H1 (cell line): ENCODE results near the gene FGF11. TPM values are rescaled to one million over a fixed set of nuclear protein-coding genes. Genes with fewer than 3 reads are reported as not detected.

Experiments
- CTCF ChIA-PET: fragments of 300-600 bp; sonication (Branson Sonifier 250); formaldehyde crosslinking; loops from one replicate; lab custom pipeline; 2021; ENCODE audit not compliant: partially characterized antibody; lab: Charles Lee
- POLR2A ChIA-PET: fragments of 300-600 bp; sonication (Branson Sonifier 250); formaldehyde crosslinking; loops from one replicate; lab custom pipeline; 2021; ENCODE audit warnings: inconsistent platforms; ENCODE audit not compliant: partially characterized antibody; lab: Charles Lee
- DNase-seq, 2 experiments: peaks; one replicate each; pipeline versions ENCODE4 v3.0.0 to v3.0.0-alpha.2; 2010 to 2022; ENCODE audit warnings: low spot score in 2 of 2, low read depth in 1 of 2, mixed read lengths in 1 of 2
- FAIRE-seq: peaks from 2 replicates; lab custom pipeline; 2011; peaks lifted over from hg19 to GRCh38; lab: Jason Lieb, UNC
- H2AFZ ChIP-seq: 2 replicates; pipeline ENCODE4 v1.8.1; 2012; ENCODE audit warnings: low read length, inconsistent platforms
- H2AK5ac ChIP-seq: 2 replicates; pipeline ENCODE4 v1.6.1; 2013; ENCODE audit warnings: low read depth, low read length
- H2BK120ac ChIP-seq: replicated peaks from 2 replicates; pipeline ENCODE3; 2013; ENCODE audit warnings: low read depth, low read length, inconsistent platforms
- H2BK12ac ChIP-seq: 2 replicates; pipeline ENCODE4 v1.6.1; 2013; ENCODE audit warnings: low read depth, low read length
- H2BK15ac ChIP-seq: 2 replicates; pipeline ENCODE4 v1.6.1; 2013; ENCODE audit warnings: low read length
- H2BK20ac ChIP-seq: 2 replicates; pipeline ENCODE4 v1.6.1; 2013; ENCODE audit warnings: low read length
- H2BK5ac ChIP-seq: 2 replicates; pipeline ENCODE4 v1.6.1; 2013; ENCODE audit warnings: low read depth, low read length
- H3K14ac ChIP-seq: 2 replicates; pipeline ENCODE4 v1.6.1; 2013; ENCODE audit warnings: inconsistent platforms; ENCODE audit not compliant: insufficient read length
- H3K18ac ChIP-seq: 2 replicates; pipeline ENCODE4 v1.6.1; 2013; ENCODE audit warnings: low read length; ENCODE audit errors: extremely low read depth
- H3K23ac ChIP-seq: 2 replicates; pipeline ENCODE4 v1.6.1; 2013; ENCODE audit warnings: inconsistent platforms; ENCODE audit not compliant: insufficient read length
- H3K23me2 ChIP-seq: 2 replicates; pipeline ENCODE4 v1.6.1; 2013; ENCODE audit warnings: low read depth, low read length
- H3K27ac ChIP-seq: 2 replicates; pipeline ENCODE4 v1.6.1; 2011; ENCODE audit warnings: low read depth, low read length, inconsistent platforms
- H3K27me3 ChIP-seq, 4 experiments: replicated peaks in 1 of 4; 1 replicate in 1 of 4; 2 replicates in 3 of 4; pipeline versions ENCODE4 v1.6.1 to v1.8.1; 2011 to 2013; ENCODE audit warnings: low read length in 3 of 4, mild to moderate bottlenecking in 3 of 4, inconsistent platforms in 2 of 4, mixed read lengths in 2 of 4, moderate library complexity in 1 of 4; ENCODE audit not compliant: control insufficient read depth in 3 of 4, insufficient read depth in 3 of 4; ENCODE audit errors: extremely low read depth in 1 of 4
- H3K36me3 ChIP-seq, 4 experiments: 2 replicates each; pipeline versions ENCODE4 v1.6.1 to v1.8.1; 2011 to 2013; ENCODE audit warnings: mild to moderate bottlenecking in 4 of 4, low read length in 3 of 4, moderate library complexity in 2 of 4, control low read depth in 1 of 4, inconsistent platforms in 1 of 4; ENCODE audit not compliant: insufficient read depth in 4 of 4, control insufficient read depth in 2 of 4
- H3K4ac ChIP-seq: replicated peaks from 2 replicates; pipeline ENCODE3; 2013; ENCODE audit warnings: low read length, low read depth, mixed read lengths, inconsistent platforms; ENCODE audit not compliant: insufficient read length
- H3K4me1 ChIP-seq, 4 experiments: replicated peaks in 1 of 4; 1 replicate in 1 of 4; 2 replicates in 3 of 4; pipeline versions ENCODE4 v1.6.1 to v1.8.1; 2011 to 2013; ENCODE audit warnings: low read length in 3 of 4, inconsistent platforms in 2 of 4, mixed read lengths in 1 of 4; ENCODE audit not compliant: insufficient read depth in 4 of 4, control insufficient read depth in 3 of 4
- H3K4me2 ChIP-seq, 2 experiments: 2 replicates each; pipeline versions ENCODE4 v1.6.1 to v1.8.1; 2011 to 2013; ENCODE audit warnings: low read depth in 2 of 2, low read length in 2 of 2, control low read depth in 1 of 2, inconsistent platforms in 1 of 2, mild to moderate bottlenecking in 1 of 2; ENCODE audit not compliant: insufficient read depth in 1 of 2
- H3K4me3 ChIP-seq, 4 experiments: fragments of 200-600, 300-600 bp in 1 of 4; sonication (generic), shearing (Covaris generic), sonication (Bioruptor Twin) in 1 of 4; 2 replicates each; pipeline versions ENCODE4 v1.5.1 to v1.8.1; 2011 to 2016; ENCODE audit warnings: low read length in 4 of 4, low read depth in 3 of 4, control low read depth in 2 of 4, inconsistent platforms in 2 of 4, mild to moderate bottlenecking in 2 of 4, mixed read lengths in 1 of 4, moderate library complexity in 1 of 4; ENCODE audit not compliant: insufficient read depth in 2 of 4; ENCODE audit errors: extremely low read depth in 1 of 4
- H3K56ac ChIP-seq: replicated peaks from 2 replicates; pipeline ENCODE3; 2013; ENCODE audit warnings: low read depth, mild to moderate bottlenecking, mixed read lengths, low read length, inconsistent platforms; ENCODE audit not compliant: insufficient read length
- H3K79me1 ChIP-seq: 2 replicates; pipeline ENCODE4 v1.6.1; 2013; ENCODE audit warnings: low read depth, low read length, control low read depth
- H3K79me2 ChIP-seq, 2 experiments: 2 replicates each; pipeline versions ENCODE4 v1.6.1 to v1.8.1; 2012 to 2013; ENCODE audit warnings: low read length in 2 of 2, mild to moderate bottlenecking in 2 of 2, inconsistent platforms in 1 of 2; ENCODE audit not compliant: insufficient read depth in 2 of 2, control insufficient read depth in 1 of 2
- H3K9ac ChIP-seq, 4 experiments: replicated peaks in 1 of 4; 1 replicate in 1 of 4; 2 replicates in 3 of 4; pipeline versions ENCODE4 v1.6.1 to v1.8.1; 2011 to 2013; ENCODE audit warnings: low read depth in 3 of 4, low read length in 3 of 4, control low read depth in 2 of 4, mild to moderate bottlenecking in 2 of 4, moderate library complexity in 2 of 4, inconsistent platforms in 1 of 4; ENCODE audit errors: extremely low read depth in 1 of 4
- H3K9me3 ChIP-seq, 2 experiments: 2 replicates each; pipeline versions ENCODE4 v1.6.1 to v1.8.1; 2012 to 2013; ENCODE audit warnings: mild to moderate bottlenecking in 2 of 2, moderate library complexity in 2 of 2, control low read depth in 1 of 2, inconsistent platforms in 1 of 2, low read depth in 1 of 2, low read length in 1 of 2, mixed read lengths in 1 of 2; ENCODE audit not compliant: insufficient read depth in 2 of 2
- H4K20me1 ChIP-seq, 2 experiments: replicated peaks in 1 of 2; 2 replicates each; pipeline versions ENCODE3 to v1.8.1; 2011 to 2013; ENCODE audit warnings: inconsistent platforms in 2 of 2, low read length in 2 of 2, mild to moderate bottlenecking in 1 of 2; ENCODE audit not compliant: insufficient read depth in 2 of 2, control insufficient read depth in 1 of 2
- H4K5ac ChIP-seq: 2 replicates; pipeline ENCODE4 v1.6.1; 2013; ENCODE audit warnings: low read length, low read depth, mixed read lengths, inconsistent platforms; ENCODE audit not compliant: insufficient read length
- H4K8ac ChIP-seq: 2 replicates; pipeline ENCODE4 v1.8.0; 2013; ENCODE audit warnings: mild to moderate bottlenecking, moderate library complexity, low read length, inconsistent platforms; ENCODE audit not compliant: insufficient read depth; ENCODE audit errors: extremely low read depth
- H4K91ac ChIP-seq: replicated peaks from 2 replicates; pipeline ENCODE3; 2013; ENCODE audit warnings: low read length, mixed read lengths, inconsistent platforms; ENCODE audit not compliant: insufficient read length
- CBX8 ChIP-seq: fragments of 300-800, 300-1000 bp; sonication (generic); IDR thresholded peaks from 2 replicates; pipeline ENCODE4 v1.7.1; 2016; ENCODE audit warnings: low read depth, low read length, borderline replicate concordance
- CTBP2 ChIP-seq: IDR thresholded peaks from 2 replicates; pipeline ENCODE4 v1.7.0; 2011; ENCODE audit warnings: borderline replicate concordance, mild to moderate bottlenecking, moderate library complexity, mixed read lengths, low read length; ENCODE audit not compliant: insufficient read depth, insufficient read length
- EGR1 ChIP-seq: IDR thresholded peaks from 2 replicates; pipeline ENCODE4 v1.6.1; 2011; ENCODE audit warnings: low read depth, low read length, borderline replicate concordance
- EP300 ChIP-seq, 2 experiments: IDR thresholded peaks; 1 replicate in 1 of 2; 2 replicates in 1 of 2; pipeline ENCODE4 v1.6.1; 2011 to 2012; ENCODE audit warnings: low read depth in 2 of 2, low read length in 2 of 2, mild to moderate bottlenecking in 2 of 2, borderline replicate concordance in 1 of 2, inconsistent platforms in 1 of 2, moderate library complexity in 1 of 2
- EZH2 ChIP-seq: fragments of 200-600 bp; sonication (generic); IDR thresholded peaks from 2 replicates; pipeline ENCODE4 v1.7.1; 2012; ENCODE audit warnings: low read depth, mild to moderate bottlenecking, moderate library complexity, low read length, inconsistent platforms; ENCODE audit not compliant: severe bottlenecking
- FOSL1 ChIP-seq: IDR thresholded peaks from 2 replicates; pipeline ENCODE4 v1.6.1; 2011; ENCODE audit warnings: mild to moderate bottlenecking, low read depth, low read length, moderate library complexity; ENCODE audit not compliant: insufficient read depth
- RBBP5 ChIP-seq: IDR thresholded peaks from 2 replicates; pipeline ENCODE4 v1.7.1; 2012; ENCODE audit warnings: low read depth, mild to moderate bottlenecking, inconsistent platforms, low read length, moderate library complexity, borderline replicate concordance
- RNF2 ChIP-seq: fragments of 200-900, 300-1000 bp; sonication (generic); IDR thresholded peaks from 2 replicates; pipeline ENCODE4 v1.7.1; 2016; ENCODE audit warnings: borderline replicate concordance, low read depth, mild to moderate bottlenecking, antibody characterized with exemption, low read length; ENCODE audit not compliant: poor library complexity, severe bottlenecking; ENCODE audit errors: missing control alignments
- SP1 ChIP-seq: IDR thresholded peaks from 2 replicates; pipeline ENCODE4 v1.6.1; 2011; ENCODE audit warnings: low read depth, low read length
- SP2 ChIP-seq: IDR thresholded peaks from 2 replicates; pipeline ENCODE4 v1.6.1; 2012; ENCODE audit warnings: mild to moderate bottlenecking, low read length, inconsistent platforms
- SP4 ChIP-seq: IDR thresholded peaks from 2 replicates; pipeline ENCODE4 v1.6.1; 2012; ENCODE audit warnings: low read length, inconsistent platforms
- TAF7 ChIP-seq: optimal IDR thresholded peaks from 2 replicates; pipeline ENCODE3; 2011; ENCODE audit warnings: low read depth, mild to moderate bottlenecking, inconsistent platforms, low read length, moderate library complexity, borderline replicate concordance
- YY1 ChIP-seq: IDR thresholded peaks from 2 replicates; pipeline ENCODE4 v1.6.1; 2011; ENCODE audit warnings: low read depth, mild to moderate bottlenecking, low read length
- WGBS, 2 experiments: shearing (Covaris generic) in 1 of 2; methylation state at CpG; one replicate each; pipeline versions ENCODE4 v1.1.6 to v1.1.7; 2013 to 2015; ENCODE audit warnings: low lambda C conversion rate in 2 of 2, mixed read lengths in 2 of 2, inconsistent platforms in 1 of 2, low coverage in 1 of 2, missing lambda C conversion rate in 1 of 2; ENCODE audit not compliant: insufficient replicate concordance in 2 of 2, insufficient coverage in 1 of 2, insufficient read length in 1 of 2; ENCODE audit errors: extremely low coverage in 1 of 2, missing lambda C conversion rate in 1 of 2; 5-methylcytosine and 5-hydroxymethylcytosine counted together
- polyA plus RNA-seq, 7 experiments: library from polyadenylated mRNA; depleted of rRNA in 3 of 7; stranded (reverse) in 5 of 7; unstranded in 2 of 7; fragments of >200 nt in 5 of 7; fragments of 200-250 nt in 2 of 7; gene quantifications; 1 replicate in 5 of 7; 2 replicates in 1 of 7; 4 replicates in 1 of 7; pipeline versions ENCODE4 v1.2.1 to v1.2.3, GENCODE V29; 2011 to 2013; ENCODE audit warnings: missing spikeins in 2 of 7, mixed read lengths in 2 of 7
- total RNA-seq: library from RNA; stranded (reverse); fragmentation: NEBNext Ultra II Directional; extraction: Animal tissue kit (Norgen Biotek cat#: 25700); gene quantifications from 2 replicates; pipeline ENCODE4 v1.2.1, GENCODE V29; 2021

The FGF11 gene
- total and polyA plus RNA-seq, 2 of the 8 experiments (the other 6 are each of a cell fraction or from before 2014, with no cell fraction given) = 11.8 to 26.1 TPM

DNA sequence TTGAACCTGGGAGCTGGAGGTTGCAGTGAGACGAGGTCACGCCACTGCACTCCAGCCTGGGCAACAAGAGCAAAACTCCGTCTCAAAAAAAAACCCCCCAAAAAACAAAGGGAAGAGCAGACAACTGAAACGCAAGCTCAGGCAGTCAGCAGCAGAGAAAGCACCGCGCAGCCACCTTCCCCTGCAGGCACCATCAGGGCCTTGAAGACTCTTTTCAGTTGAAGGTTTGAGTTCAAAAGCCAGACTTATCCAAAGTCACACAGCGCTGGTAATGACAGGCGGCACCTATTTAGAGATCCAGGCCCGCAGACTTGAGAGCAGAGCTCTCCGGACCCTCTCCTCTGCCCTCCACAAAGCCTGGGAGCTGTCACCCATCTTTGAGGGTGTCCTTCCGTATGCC, 29.0 kb downstream of the FGF11 start:
- peaks cover 0 to 1% of the 10 kb centered on the region in 2 experiments for H4K20me1 ChIP-seq
- no peaks in the 10 kb centered on the region for H3K9me3 ChIP-seq
- H3K23ac ChIP-seq = no peak overlapping the region
- ChIA-PET POLR2A (interaction anchor here (1.9 to 13.8 kb wide), 2 partner anchors 13 to 92 kb away, joined by 5 to 200 read pairs; partner anchors contain the start of genes POLR2A, SLC35G6 and ZBTB4), CTCF (interaction anchor here (1.0 to 1.7 kb wide), 4 partner anchors 9 to 49 kb away, joined by 3 to 4 read pairs (median 3); no protein-coding TSS in a partner anchor)
- no peak overlapping the region for H3K14ac ChIP-seq
- no peak overlapping the region for H3K56ac ChIP-seq
- no peak overlapping the region for H3K4ac ChIP-seq
- H2BK5ac ChIP-seq = no peak overlapping the region
- no peak overlapping the region for H2BK15ac ChIP-seq
- H3K9ac ChIP-seq = no peak overlapping the region
- H3K27ac ChIP-seq = no peak overlapping the region
- 94% methylated on average over 11 of the region's 11 CpGs; no CpG with 5 or more reads in 1 of the 2 experiments for WGBS, 2 experiments
- H3K23me2 ChIP-seq = no peaks in the 10 kb centered on the region
- H3K27me3 ChIP-seq = no peaks in the 10 kb centered on the region
- H3K79me2 ChIP-seq = no peaks in the 10 kb centered on the region; a peak in 1 of 4 replicates
- no peak overlapping the region for H3K4me2 ChIP-seq
- no peak overlapping the region for H3K18ac ChIP-seq
- no peak overlapping the region for H2BK12ac ChIP-seq
- no peak overlapping the region for H2BK20ac ChIP-seq
- peaks cover 2% of the 10 kb centered on the region for H3K79me1 ChIP-seq
- H3K36me3 ChIP-seq = peaks cover 0 to 3% (median under 1%) of the 10 kb centered on the region in 4 experiments; a peak in 3 of 8 replicates
- H2BK120ac ChIP-seq = no peak overlapping the region
- H4K5ac ChIP-seq = no peak overlapping the region
- no peak for FAIRE-seq
- no peaks in the 10 kb centered on the region for H3K4me1 ChIP-seq
- no peak overlapping the region for H2AFZ ChIP-seq
- H4K8ac ChIP-seq = no peak overlapping the region
- no peak for DNase-seq
- no peak overlapping the region for H3K4me3 ChIP-seq
- H2AK5ac ChIP-seq = no peak overlapping the region
- H4K91ac ChIP-seq = no peak overlapping the region
- no peak for TF ChIP-seq EZH2
- TF ChIP-seq CBX8 = no peak
- TF ChIP-seq EP300 (IDR thresholded peaks at IDR 0.05; ENCODE audit: borderline replicate concordance in 1 of 2, low read depth in 2 of 2, low read length in 2 of 2) = no peak
- no peak for TF ChIP-seq TAF7
- no peak for TF ChIP-seq RNF2
- no peak for TF ChIP-seq SP1
- no peak for TF ChIP-seq RBBP5
- no peak for TF ChIP-seq YY1
- no peak for TF ChIP-seq SP4
- no peak for TF ChIP-seq CTBP2
- no peak for TF ChIP-seq SP2
- TF ChIP-seq FOSL1 = no peak
- no peak for TF ChIP-seq EGR1
